ENCODE results near the gene COL15A1.

COL15A1 gene

DNA sequence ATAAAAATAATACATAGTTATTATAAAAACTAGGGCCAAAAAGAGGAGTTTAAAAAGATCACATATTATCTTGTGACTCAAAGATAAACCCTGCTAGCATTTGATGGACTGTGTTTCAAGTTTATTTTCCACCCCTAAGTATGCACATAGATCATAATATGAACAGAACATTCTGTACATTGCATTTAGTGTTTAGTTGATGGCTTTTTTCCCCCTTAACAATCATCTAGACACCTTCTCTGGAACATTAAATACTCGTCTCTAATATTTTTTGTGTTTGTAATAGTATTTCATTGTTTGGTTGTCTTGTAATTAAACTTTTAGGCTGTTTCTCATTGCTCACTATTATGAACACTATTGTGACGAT, 10.5 kb downstream of the COL15A1 start:
- H3K27ac ChIP-seq, result no peak overlapping the region
- TF ChIP-seq, protein P1, sequence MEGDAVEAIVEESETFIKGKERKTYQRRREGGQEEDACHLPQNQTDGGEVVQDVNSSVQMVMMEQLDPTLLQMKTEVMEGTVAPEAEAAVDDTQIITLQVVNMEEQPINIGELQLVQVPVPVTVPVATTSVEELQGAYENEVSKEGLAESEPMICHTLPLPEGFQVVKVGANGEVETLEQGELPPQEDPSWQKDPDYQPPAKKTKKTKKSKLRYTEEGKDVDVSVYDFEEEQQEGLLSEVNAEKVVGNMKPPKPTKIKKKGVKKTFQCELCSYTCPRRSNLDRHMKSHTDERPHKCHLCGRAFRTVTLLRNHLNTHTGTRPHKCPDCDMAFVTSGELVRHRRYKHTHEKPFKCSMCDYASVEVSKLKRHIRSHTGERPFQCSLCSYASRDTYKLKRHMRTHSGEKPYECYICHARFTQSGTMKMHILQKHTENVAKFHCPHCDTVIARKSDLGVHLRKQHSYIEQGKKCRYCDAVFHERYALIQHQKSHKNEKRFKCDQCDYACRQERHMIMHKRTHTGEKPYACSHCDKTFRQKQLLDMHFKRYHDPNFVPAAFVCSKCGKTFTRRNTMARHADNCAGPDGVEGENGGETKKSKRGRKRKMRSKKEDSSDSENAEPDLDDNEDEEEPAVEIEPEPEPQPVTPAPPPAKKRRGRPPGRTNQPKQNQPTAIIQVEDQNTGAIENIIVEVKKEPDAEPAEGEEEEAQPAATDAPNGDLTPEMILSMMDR (IDR thresholded peaks at IDR 0.05), result no peak
- TF ChIP-seq ZFX (IDR thresholded peaks at IDR 0.05; ENCODE audit: borderline replicate concordance), result no peak

DNA sequence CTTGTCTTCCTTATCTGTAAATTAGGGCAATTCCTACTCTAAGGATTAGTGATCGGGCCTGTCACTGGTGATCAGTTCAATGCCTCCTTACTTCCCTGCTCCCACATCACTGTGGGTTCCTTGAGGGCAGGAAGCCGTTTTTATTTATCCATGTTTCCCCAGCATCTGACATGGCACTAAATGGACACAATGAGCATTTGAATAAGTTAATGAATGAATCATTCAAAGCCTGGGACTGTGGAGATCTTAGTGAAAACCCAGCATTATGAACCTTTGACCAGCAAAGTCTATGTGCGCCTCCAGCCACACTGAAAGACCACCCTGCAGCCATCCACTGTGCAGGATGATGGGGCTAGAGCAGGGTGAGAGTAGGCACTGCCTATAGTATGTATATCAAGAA, 11.6 kb downstream of the COL15A1 start:
- H3K27ac ChIP-seq, result no peak overlapping the region
- TF ChIP-seq, protein P1 (IDR thresholded peaks at IDR 0.05), result no peak
- no peak for TF ChIP-seq ZFX (IDR thresholded peaks at IDR 0.05; ENCODE audit: borderline replicate concordance)

- no peak overlapping the region for H3K27ac ChIP-seq
Measured at GRCh38 chr9:98957826-98958225, 14.1 kb downstream of the COL15A1 start.

DNA sequence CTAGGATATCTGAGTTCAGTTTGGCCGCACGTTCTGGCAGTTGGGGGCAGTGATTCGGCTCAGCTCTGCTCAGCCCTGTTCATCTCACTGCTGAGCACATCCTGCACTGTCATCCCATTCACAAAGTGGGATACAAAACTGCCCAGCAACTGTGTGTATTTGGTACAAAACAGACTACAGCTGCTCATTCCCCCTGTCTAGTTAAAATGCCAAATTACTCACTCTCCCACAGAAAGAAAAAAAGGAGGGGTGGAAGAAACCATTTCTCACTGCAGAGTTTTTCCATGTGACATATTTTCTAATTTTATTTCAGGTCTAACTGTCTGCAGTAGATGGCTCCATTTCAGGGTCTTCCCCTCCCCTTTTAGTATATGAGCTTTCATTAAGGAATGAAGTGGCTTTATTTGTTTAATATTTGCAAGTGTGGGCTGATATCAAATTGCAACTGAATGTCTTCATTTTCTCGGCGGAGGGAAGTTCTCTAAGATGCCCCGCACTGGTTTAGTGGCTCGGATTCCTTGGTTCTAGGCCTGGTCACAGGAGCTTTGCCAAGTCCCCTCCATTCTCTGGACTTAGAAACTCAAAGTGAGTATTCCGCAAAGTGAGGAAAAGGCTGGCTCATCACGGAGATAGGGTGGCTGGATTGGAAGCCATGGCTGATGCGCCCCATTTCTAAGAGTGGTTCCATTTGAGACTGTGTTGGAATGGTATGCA, 14.7 kb downstream of the COL15A1 start:
- no peak overlapping the region for H3K27ac ChIP-seq
- TF ChIP-seq, protein P1 (IDR thresholded peaks at IDR 0.05), result no peak
- no peak for TF ChIP-seq ZFX (IDR thresholded peaks at IDR 0.05; ENCODE audit: borderline replicate concordance)

More at GRCh38 chr9:98957826-98958225, 14.1 kb downstream of the COL15A1 start:
- TF ChIP-seq, protein P1 (IDR thresholded peaks at IDR 0.05), result no peak
- TF ChIP-seq ZFX (IDR thresholded peaks at IDR 0.05; ENCODE audit: borderline replicate concordance), result no peak

DNA sequence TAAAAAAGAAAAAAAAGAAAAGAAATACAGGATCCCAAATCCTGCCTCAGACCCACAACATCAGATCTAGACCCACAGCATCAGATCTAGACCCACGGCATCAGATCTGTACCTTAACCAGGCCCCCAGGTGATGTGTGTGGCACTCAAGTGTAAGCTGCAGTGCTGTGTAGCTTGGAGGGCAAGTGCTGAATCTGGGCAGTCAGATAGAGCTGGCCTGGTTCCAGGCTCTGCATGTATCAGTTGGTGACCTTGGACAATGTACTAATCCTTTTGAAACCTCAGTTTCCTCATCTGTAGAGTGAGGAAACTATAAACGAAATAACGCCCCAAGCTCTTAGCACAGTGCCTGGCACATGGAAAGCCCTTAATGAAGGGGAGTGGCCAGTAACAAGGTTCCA, 16.7 kb downstream of the COL15A1 start:
- TF ChIP-seq ZFX (IDR thresholded peaks at IDR 0.05; ENCODE audit: borderline replicate concordance), result no peak
- TF ChIP-seq, protein P1 (IDR thresholded peaks at IDR 0.05), result no peak
- H3K27ac ChIP-seq, result no peak overlapping the region

DNA sequence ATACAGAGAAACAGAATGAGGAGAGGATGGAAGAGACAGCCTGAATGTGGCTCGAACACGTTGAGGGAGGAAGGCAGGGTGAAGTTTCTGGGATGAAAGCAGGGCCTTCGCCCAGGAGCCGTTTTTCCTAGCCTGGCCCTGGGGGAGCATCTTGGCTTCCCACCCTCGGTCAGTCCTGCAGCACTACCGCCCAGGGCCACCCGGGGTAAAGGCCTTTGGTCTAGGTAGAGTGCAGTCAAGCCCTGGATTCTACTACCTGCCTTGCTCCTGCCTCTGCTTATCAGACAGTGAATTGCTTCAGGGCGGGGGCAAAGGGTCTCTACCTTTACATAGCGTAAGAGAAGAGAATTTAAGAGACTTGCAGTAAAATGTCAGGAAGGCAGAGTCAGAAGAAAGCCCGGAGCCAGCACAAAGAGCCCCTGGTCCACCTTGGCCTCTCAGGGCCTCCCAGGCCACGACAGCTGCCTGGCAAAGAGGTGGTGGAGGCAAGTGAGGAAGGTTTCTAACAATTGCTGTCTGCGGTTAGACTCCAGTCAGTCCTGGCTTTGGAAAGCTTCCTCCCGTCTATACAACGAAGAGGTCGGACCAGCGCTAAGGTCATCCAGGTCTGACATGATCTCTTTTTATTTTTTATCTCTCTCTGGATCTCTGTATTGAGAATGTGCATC, 17.9 kb downstream of the COL15A1 start:
- no peak for TF ChIP-seq ZFX (IDR thresholded peaks at IDR 0.05; ENCODE audit: borderline replicate concordance)
- TF ChIP-seq, protein P1 (IDR thresholded peaks at IDR 0.05), result no peak
- H3K27ac ChIP-seq, result no peak overlapping the region

GRCh38 chr9:98962181-98962560, 18.5 kb downstream of the COL15A1 start:
- no peak overlapping the region for H3K27ac ChIP-seq
- TF ChIP-seq, protein P1 (IDR thresholded peaks at IDR 0.05), result no peak
- no peak for TF ChIP-seq ZFX (IDR thresholded peaks at IDR 0.05; ENCODE audit: borderline replicate concordance)
